Measurements from ENCODE around the gene ASB6. TPM values are rescaled to one million over a fixed set of nuclear protein-coding genes. Genes with fewer than 3 reads are reported as not detected.

Gene ASB6
- total RNA-seq, 1 donor: 21.0 TPM

- Histone ChIP-seq H3K4me3 (ENCODE audit: insufficient read depth, low read length) (no peak overlapping the region), H3K4me1 (ENCODE audit: insufficient read depth, low read length) (peaks cover 29% of the 10 kb centered on the region), H3K27me3 (ENCODE audit: insufficient read depth, low read length) (no peaks in the 10 kb centered on the region), H3K79me2 (ENCODE audit: insufficient read depth, low read length) (peaks cover 32% of the 10 kb centered on the region), H3K36me3 (ENCODE audit: insufficient read depth, low read length) (peaks cover 9% of the 10 kb centered on the region), H3K27ac (ENCODE audit: low read depth, low read length) (no peak overlapping the region), H3K9me3 (ENCODE audit: low read depth, low read length) (no peaks in the 10 kb centered on the region), H2AFZ (ENCODE audit: low read length) (no peak overlapping the region), H3K4me2 (ENCODE audit: insufficient read depth, low read length) (no peak overlapping the region), H4K20me1 (ENCODE audit: insufficient read depth, low read length) (peaks cover 26% of the 10 kb centered on the region)
- no peak for DNase-seq (ENCODE audit: insufficient read length, low spot score, missing footprints)
- TF ChIP-seq CTCF (IDR thresholded peaks at IDR 0.05; ENCODE audit: extremely low read depth, low read depth, low read length): no peak
Measured at GRCh38 chr9:129643706-129644105, 1.8 kb upstream of the ASB6 start.

- H3K4me3 ChIP-seq (ENCODE audit: insufficient read depth, low read length): peak overlapping the region; percentile 98
- H3K4me2 ChIP-seq (ENCODE audit: insufficient read depth, low read length): peak overlapping the region; percentile 94
- H3K36me3 ChIP-seq (ENCODE audit: insufficient read depth, low read length): peaks cover 32% of the 10 kb centered on the region
- H3K4me1 ChIP-seq (ENCODE audit: insufficient read depth, low read length): peaks cover 19% of the 10 kb centered on the region
- no peaks in the 10 kb centered on the region for H3K9me3 ChIP-seq (ENCODE audit: low read depth, low read length)
- DNase-seq (ENCODE audit: insufficient read length, low spot score, missing footprints): no peak
- H3K27me3 ChIP-seq (ENCODE audit: insufficient read depth, low read length): no peaks in the 10 kb centered on the region
- H3K79me2 ChIP-seq (ENCODE audit: insufficient read depth, low read length): peaks cover 54% of the 10 kb centered on the region
- peak overlapping the region; percentile 77 for H3K27ac ChIP-seq (ENCODE audit: low read depth, low read length)
- H4K20me1 ChIP-seq (ENCODE audit: insufficient read depth, low read length): peaks cover 38% of the 10 kb centered on the region
- peak overlapping the region; percentile 56 for H2AFZ ChIP-seq (ENCODE audit: low read length)
- no peak for TF ChIP-seq CTCF (IDR thresholded peaks at IDR 0.05; ENCODE audit: extremely low read depth, low read depth, low read length)
Measured at GRCh38 chr9:129640871-129641749, 841 bp downstream of the ASB6 start.

- no peak for DNase-seq (ENCODE audit: insufficient read length, low spot score, missing footprints)
- peaks cover 41% of the 10 kb centered on the region for H4K20me1 ChIP-seq (ENCODE audit: insufficient read depth, low read length)
- H3K36me3 ChIP-seq (ENCODE audit: insufficient read depth, low read length): peaks cover 38% of the 10 kb centered on the region
- peak overlapping the region; percentile 77 for H3K27ac ChIP-seq (ENCODE audit: low read depth, low read length)
- peaks cover 19% of the 10 kb centered on the region for H3K4me1 ChIP-seq (ENCODE audit: insufficient read depth, low read length)
- no peaks in the 10 kb centered on the region for H3K9me3 ChIP-seq (ENCODE audit: low read depth, low read length)
- H3K79me2 ChIP-seq (ENCODE audit: insufficient read depth, low read length): peaks cover 60% of the 10 kb centered on the region
- H3K27me3 ChIP-seq (ENCODE audit: insufficient read depth, low read length): no peaks in the 10 kb centered on the region
- H3K4me3 ChIP-seq (ENCODE audit: insufficient read depth, low read length): peak overlapping the region; percentile 98
- H2AFZ ChIP-seq (ENCODE audit: low read length): no peak overlapping the region
- TF ChIP-seq CTCF (IDR thresholded peaks at IDR 0.05; ENCODE audit: extremely low read depth, low read depth, low read length): no peak
- peak overlapping the region; percentile 94 for H3K4me2 ChIP-seq (ENCODE audit: insufficient read depth, low read length)
Measured at GRCh38 chr9:129640086-129640870, 1.7 kb downstream of the ASB6 start.

- Histone ChIP-seq H3K27ac (ENCODE audit: low read depth, low read length) (peak overlapping the region; percentile 77), H3K4me2 (ENCODE audit: insufficient read depth, low read length) (peak overlapping the region; percentile 94), H3K9me3 (ENCODE audit: low read depth, low read length) (no peaks in the 10 kb centered on the region), H3K27me3 (ENCODE audit: insufficient read depth, low read length) (no peaks in the 10 kb centered on the region), H3K36me3 (ENCODE audit: insufficient read depth, low read length) (peaks cover 44% of the 10 kb centered on the region), H2AFZ (ENCODE audit: low read length) (no peak overlapping the region), H3K79me2 (ENCODE audit: insufficient read depth, low read length) (peaks cover 66% of the 10 kb centered on the region), H4K20me1 (ENCODE audit: insufficient read depth, low read length) (peaks cover 46% of the 10 kb centered on the region), H3K4me1 (ENCODE audit: insufficient read depth, low read length) (peaks cover 19% of the 10 kb centered on the region), H3K4me3 (ENCODE audit: insufficient read depth, low read length) (peak overlapping the region; percentile 98)
- peak; percentile 92 for DNase-seq (ENCODE audit: insufficient read length, low spot score, missing footprints)
- TF ChIP-seq CTCF (IDR thresholded peaks at IDR 0.05; ENCODE audit: extremely low read depth, low read depth, low read length): no peak
Measured at GRCh38 chr9:129639756-129640085, 2.2 kb downstream of the ASB6 start.

All from osteoblast (primary cell).